ENCODE measurements around the gene CA11. TPM values are rescaled to one million over a fixed set of nuclear protein-coding genes. Genes with fewer than 3 reads are reported as not detected.
A peak's percentile ranks its signal among the peaks of the same experiment; 100 is the strongest.

CA11 gene
- total and polyA plus RNA-seq, 9 of the 15 experiments (the other 6 are each of a cell fraction or from before 2014, with no cell fraction given) = 2.9 to 19.9 (median 8.3) TPM

DNA sequence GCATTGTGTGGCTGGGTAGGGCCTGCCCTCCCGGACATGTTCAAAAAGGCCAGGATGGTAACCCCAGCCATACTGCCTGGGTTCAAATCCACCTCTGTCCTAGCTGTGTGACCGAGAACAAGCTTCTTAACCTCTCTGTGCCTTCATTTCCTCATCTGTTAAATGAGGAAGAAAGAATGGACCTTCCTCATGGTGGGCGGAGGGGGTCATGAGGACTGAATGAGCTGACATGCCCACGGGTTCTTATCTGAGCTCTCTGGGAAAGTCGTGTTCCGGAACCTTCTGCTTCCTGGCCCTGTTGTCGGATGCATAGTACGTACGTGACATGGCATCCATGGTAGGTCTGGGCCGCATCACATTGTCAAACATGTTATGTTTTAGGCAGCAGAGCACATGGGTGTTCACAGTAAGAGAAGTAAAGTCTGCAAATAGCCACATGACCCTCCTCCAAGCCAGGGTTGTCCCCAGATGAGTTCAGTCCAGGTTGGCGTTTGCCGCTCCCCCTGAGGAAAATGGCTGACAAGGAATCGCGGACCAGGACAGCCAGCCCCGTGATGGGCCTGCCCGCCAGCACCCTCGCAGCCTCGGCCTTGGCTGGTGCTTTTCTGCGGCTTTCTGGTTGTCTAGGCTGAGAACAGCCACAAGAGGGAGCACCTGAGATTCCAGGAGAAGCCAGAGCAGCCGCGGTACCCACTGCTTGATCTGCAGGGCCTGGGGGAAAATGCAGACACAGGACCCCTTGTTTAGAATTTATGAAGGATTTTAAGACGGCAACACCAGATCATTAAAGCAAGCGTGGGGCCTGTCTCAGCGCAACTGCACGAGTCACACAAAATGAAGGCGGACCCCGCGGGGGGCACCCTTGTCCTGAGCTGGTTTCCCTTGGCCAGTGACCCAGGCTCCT is 29.2 kb upstream of the CA11 start (continued):
- TF ChIP-seq, protein P1, sequence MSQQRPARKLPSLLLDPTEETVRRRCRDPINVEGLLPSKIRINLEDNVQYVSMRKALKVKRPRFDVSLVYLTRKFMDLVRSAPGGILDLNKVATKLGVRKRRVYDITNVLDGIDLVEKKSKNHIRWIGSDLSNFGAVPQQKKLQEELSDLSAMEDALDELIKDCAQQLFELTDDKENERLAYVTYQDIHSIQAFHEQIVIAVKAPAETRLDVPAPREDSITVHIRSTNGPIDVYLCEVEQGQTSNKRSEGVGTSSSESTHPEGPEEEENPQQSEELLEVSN (IDR thresholded peaks at IDR 0.05; ENCODE audit: borderline replicate concordance in 1 of 2, extremely low read depth in 1 of 2, insufficient read depth in 1 of 2, insufficient read length in 1 of 2, low read depth in 1 of 2, low read length in 1 of 2, poor library complexity in 1 of 2, severe bottlenecking in 1 of 2) = peak in 1 of 2 experiments; percentile 15
- peak in 1 of 2 experiments; percentile 42; a peak in 1 of 4 replicates for TF ChIP-seq RCOR1 (IDR thresholded peaks at IDR 0.05; ENCODE audit: borderline replicate concordance in 1 of 2, low read depth in 2 of 2, low read length in 2 of 2)
- peak; percentile 78; the same call in 1 of the 2 replicates for TF ChIP-seq ZNF263 (CRISPR knock-in tag; IDR thresholded peaks at IDR 0.05; ENCODE audit: borderline replicate concordance)
- no peak for TF ChIP-seq ZNF551 (CRISPR knock-in tag; IDR thresholded peaks at IDR 0.05)
- no peak for TF ChIP-seq ELF2 (CRISPR knock-in tag; IDR thresholded peaks at IDR 0.05)
- TF ChIP-seq, protein P2, sequence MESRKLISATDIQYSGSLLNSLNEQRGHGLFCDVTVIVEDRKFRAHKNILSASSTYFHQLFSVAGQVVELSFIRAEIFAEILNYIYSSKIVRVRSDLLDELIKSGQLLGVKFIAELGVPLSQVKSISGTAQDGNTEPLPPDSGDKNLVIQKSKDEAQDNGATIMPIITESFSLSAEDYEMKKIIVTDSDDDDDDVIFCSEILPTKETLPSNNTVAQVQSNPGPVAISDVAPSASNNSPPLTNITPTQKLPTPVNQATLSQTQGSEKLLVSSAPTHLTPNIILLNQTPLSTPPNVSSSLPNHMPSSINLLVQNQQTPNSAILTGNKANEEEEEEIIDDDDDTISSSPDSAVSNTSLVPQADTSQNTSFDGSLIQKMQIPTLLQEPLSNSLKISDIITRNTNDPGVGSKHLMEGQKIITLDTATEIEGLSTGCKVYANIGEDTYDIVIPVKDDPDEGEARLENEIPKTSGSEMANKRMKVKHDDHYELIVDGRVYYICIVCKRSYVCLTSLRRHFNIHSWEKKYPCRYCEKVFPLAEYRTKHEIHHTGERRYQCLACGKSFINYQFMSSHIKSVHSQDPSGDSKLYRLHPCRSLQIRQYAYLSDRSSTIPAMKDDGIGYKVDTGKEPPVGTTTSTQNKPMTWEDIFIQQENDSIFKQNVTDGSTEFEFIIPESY (CRISPR knock-in tag; IDR thresholded peaks at IDR 0.05) = 0 out of 2 replicates have a peak, but pooled peaks have one; percentile 15
- TF ChIP-seq MAZ (CRISPR knock-in tag; conservative IDR thresholded peaks at IDR 0.05 in 1 of 2, IDR thresholded peaks at IDR 0.05 in 1 of 2) = peak in 1 of 2 experiments; percentile 69; a peak in 2 of 4 replicates
- peak; percentile 69 for TF ChIP-seq ESRRA (IDR thresholded peaks at IDR 0.05; ENCODE audit: borderline replicate concordance, low read depth)
- TF ChIP-seq SP1 (CRISPR knock-in tag; IDR thresholded peaks at IDR 0.05) = 0 out of 2 replicates have a peak, but pooled peaks have one; percentile 47
- TF ChIP-seq, protein P3, sequence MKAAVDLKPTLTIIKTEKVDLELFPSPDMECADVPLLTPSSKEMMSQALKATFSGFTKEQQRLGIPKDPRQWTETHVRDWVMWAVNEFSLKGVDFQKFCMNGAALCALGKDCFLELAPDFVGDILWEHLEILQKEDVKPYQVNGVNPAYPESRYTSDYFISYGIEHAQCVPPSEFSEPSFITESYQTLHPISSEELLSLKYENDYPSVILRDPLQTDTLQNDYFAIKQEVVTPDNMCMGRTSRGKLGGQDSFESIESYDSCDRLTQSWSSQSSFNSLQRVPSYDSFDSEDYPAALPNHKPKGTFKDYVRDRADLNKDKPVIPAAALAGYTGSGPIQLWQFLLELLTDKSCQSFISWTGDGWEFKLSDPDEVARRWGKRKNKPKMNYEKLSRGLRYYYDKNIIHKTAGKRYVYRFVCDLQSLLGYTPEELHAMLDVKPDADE (conservative IDR thresholded peaks at IDR 0.05; ENCODE audit: control insufficient read depth, low read depth, low read length) = 0 out of 2 replicates have a peak, but pooled peaks have one; percentile 36
- TF ChIP-seq JUN (IDR thresholded peaks at IDR 0.05; ENCODE audit: borderline replicate concordance, low read depth, low read length) = no peak
- peak; percentile 26; the same call in 1 of the 2 replicates for TF ChIP-seq JUN (CRISPR knock-in tag; IDR thresholded peaks at IDR 0.05; ENCODE audit: borderline replicate concordance)
- TF ChIP-seq, protein P4, sequence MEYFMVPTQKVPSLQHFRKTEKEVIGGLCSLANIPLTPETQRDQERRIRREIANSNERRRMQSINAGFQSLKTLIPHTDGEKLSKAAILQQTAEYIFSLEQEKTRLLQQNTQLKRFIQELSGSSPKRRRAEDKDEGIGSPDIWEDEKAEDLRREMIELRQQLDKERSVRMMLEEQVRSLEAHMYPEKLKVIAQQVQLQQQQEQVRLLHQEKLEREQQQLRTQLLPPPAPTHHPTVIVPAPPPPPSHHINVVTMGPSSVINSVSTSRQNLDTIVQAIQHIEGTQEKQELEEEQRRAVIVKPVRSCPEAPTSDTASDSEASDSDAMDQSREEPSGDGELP (CRISPR knock-in tag; IDR thresholded peaks at IDR 0.05; ENCODE audit: borderline replicate concordance) = peak; percentile 46; the same call in 1 of the 2 replicates
- TF ChIP-seq, protein P5, sequence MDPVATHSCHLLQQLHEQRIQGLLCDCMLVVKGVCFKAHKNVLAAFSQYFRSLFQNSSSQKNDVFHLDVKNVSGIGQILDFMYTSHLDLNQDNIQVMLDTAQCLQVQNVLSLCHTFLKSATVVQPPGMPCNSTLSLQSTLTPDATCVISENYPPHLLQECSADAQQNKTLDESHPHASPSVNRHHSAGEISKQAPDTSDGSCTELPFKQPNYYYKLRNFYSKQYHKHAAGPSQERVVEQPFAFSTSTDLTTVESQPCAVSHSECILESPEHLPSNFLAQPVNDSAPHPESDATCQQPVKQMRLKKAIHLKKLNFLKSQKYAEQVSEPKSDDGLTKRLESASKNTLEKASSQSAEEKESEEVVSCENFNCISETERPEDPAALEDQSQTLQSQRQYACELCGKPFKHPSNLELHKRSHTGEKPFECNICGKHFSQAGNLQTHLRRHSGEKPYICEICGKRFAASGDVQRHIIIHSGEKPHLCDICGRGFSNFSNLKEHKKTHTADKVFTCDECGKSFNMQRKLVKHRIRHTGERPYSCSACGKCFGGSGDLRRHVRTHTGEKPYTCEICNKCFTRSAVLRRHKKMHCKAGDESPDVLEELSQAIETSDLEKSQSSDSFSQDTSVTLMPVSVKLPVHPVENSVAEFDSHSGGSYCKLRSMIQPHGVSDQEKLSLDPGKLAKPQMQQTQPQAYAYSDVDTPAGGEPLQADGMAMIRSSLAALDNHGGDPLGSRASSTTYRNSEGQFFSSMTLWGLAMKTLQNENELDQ (CRISPR knock-in tag; IDR thresholded peaks at IDR 0.05; ENCODE audit: borderline replicate concordance) = no peak
- TF ChIP-seq ZBTB7A (IDR thresholded peaks at IDR 0.05; ENCODE audit: borderline replicate concordance, control insufficient read depth, low read depth, low read length) = no peak

Data from K562 (cell line).